ENCODE measurements around the gene MFSD6. TPM values are rescaled to one million over a fixed set of nuclear protein-coding genes. Genes with fewer than 3 reads are reported as not detected.

MFSD6 gene
- total RNA-seq, 1 donor from 2014 or later = 21.5 TPM

GRCh38 chr2:190546734-190547133, 138.6 kb downstream of the MFSD6 start:
- CTCF ChIA-PET = no interaction called here
- DNase-seq = no peak
- ATAC-seq (ENCODE audit: low read depth) = no peak
- no peak for TF ChIP-seq CTCF (IDR thresholded peaks at IDR 0.05)
- intact Hi-C loops (cut with micrococcal nuclease) = loop anchor here (5.0 kb wide), 1 partner anchor 76 kb away; no protein-coding TSS in a partner anchor
- Mint-ChIP-seq H3K9me3 (peaks cover 2% of the 10 kb centered on the region), H3K4me3 (no peak overlapping the region), H3K36me3 (ENCODE audit: low read depth) (peaks cover 3% of the 10 kb centered on the region), H3K27ac (no peak overlapping the region), H3K27me3 (no peaks in the 10 kb centered on the region), H3K4me1 (peaks cover under 1% of the 10 kb centered on the region)
- POLR2A ChIA-PET = interaction anchor here (1.2 kb wide), 1 partner anchor 12 kb away, joined by 5 read pairs; the partner anchor contains the start of gene NEMP2

- no peaks in the 10 kb centered on the region for H3K36me3 Mint-ChIP-seq (ENCODE audit: low read depth)
Observed at GRCh38 chr2:190547886-190548285, 139.7 kb downstream of the MFSD6 start.

GRCh38 chr2:190550137-190550536, 142.0 kb downstream of the MFSD6 start:
- H3K4me1 Mint-ChIP-seq = peaks cover 4% of the 10 kb centered on the region
- no peak for DNase-seq
- ChIA-PET CTCF (no interaction called here), POLR2A (no interaction called here)
- no peak overlapping the region for H3K27ac Mint-ChIP-seq
- TF ChIP-seq CTCF (IDR thresholded peaks at IDR 0.05) = no peak
- H3K4me3 Mint-ChIP-seq = no peak overlapping the region
- H3K36me3 Mint-ChIP-seq (ENCODE audit: low read depth) = no peaks in the 10 kb centered on the region
- no peaks in the 10 kb centered on the region for H3K27me3 Mint-ChIP-seq
- intact Hi-C loops (cut with micrococcal nuclease) = no loop called here
- H3K9me3 Mint-ChIP-seq = no peaks in the 10 kb centered on the region
- ATAC-seq (ENCODE audit: low read depth) = no peak

More at GRCh38 chr2:190547886-190548285, 139.7 kb downstream of the MFSD6 start:
- no peaks in the 10 kb centered on the region for H3K27me3 Mint-ChIP-seq
- ChIA-PET CTCF (no interaction called here), POLR2A (no interaction called here)
- ATAC-seq (ENCODE audit: low read depth) = no peak
- peaks cover 4% of the 10 kb centered on the region for H3K4me1 Mint-ChIP-seq
- no peak overlapping the region for H3K4me3 Mint-ChIP-seq
- no peak for TF ChIP-seq CTCF (IDR thresholded peaks at IDR 0.05)
- intact Hi-C loops (cut with micrococcal nuclease) = loop anchor here (5.0 kb wide), 1 partner anchor 74 kb away; no protein-coding TSS in a partner anchor
- no peak overlapping the region for H3K27ac Mint-ChIP-seq
- no peaks in the 10 kb centered on the region for H3K9me3 Mint-ChIP-seq
- DNase-seq = no peak

Other genes starting within 250 kb of the MFSD6 start
- 16.3 and 21.2 TPM in 2 replicates for gene HIBCH, start 88.5 kb upstream of the MFSD6 start, total RNA-seq
- gene INPP1, start 64.8 kb upstream of the MFSD6 start, total RNA-seq = 4.2 and 4.8 TPM in 2 replicates
- gene NEMP2, start 126.4 kb downstream of the MFSD6 start, total RNA-seq = 14.2 and 15.6 TPM in 2 replicates
- 26.9 and 31.3 TPM in 2 replicates for gene NAB1, start 240.7 kb downstream of the MFSD6 start, total RNA-seq